ENCODE results near the gene SEL1L2.

The SEL1L2 gene

GRCh38 chr20:13844296-13844695, 146.1 kb downstream of the SEL1L2 start:
- TF ChIP-seq CTCF (IDR thresholded peaks at IDR 0.05; ENCODE audit: insufficient read depth, low read length, poor library complexity, severe bottlenecking): no peak
- H3K4me3 ChIP-seq (replicated peaks; ENCODE audit: low read depth, low read length): no peak overlapping the region

GRCh38 chr20:13841206-13841605, 149.2 kb downstream of the SEL1L2 start:
- no peak for DNase-seq (ENCODE audit: extremely low read depth, insufficient read length)
- Histone ChIP-seq H3K4me3 (replicated peaks; ENCODE audit: low read depth, low read length) (no peak overlapping the region), H3K27me3 (replicated peaks; ENCODE audit: control insufficient read depth, insufficient read depth, low read length) (no peaks in the 10 kb centered on the region; the same call in none of the 2 replicates), H3K36me3 (ENCODE audit: control insufficient read depth, insufficient read depth, low read length) (no peaks in the 10 kb centered on the region)
- no peak for TF ChIP-seq CTCF (IDR thresholded peaks at IDR 0.05; ENCODE audit: insufficient read depth, low read length, poor library complexity, severe bottlenecking)

More at GRCh38 chr20:13844296-13844695, 146.1 kb downstream of the SEL1L2 start:
- Histone ChIP-seq H3K36me3 (ENCODE audit: control insufficient read depth, insufficient read depth, low read length) (no peaks in the 10 kb centered on the region), H3K27me3 (replicated peaks; ENCODE audit: control insufficient read depth, insufficient read depth, low read length) (no peaks in the 10 kb centered on the region; the same call in none of the 2 replicates)
- DNase-seq (ENCODE audit: extremely low read depth, insufficient read length): no peak

- no peak overlapping the region for H3K4me3 ChIP-seq (replicated peaks; ENCODE audit: low read depth, low read length)
- TF ChIP-seq CTCF (IDR thresholded peaks at IDR 0.05; ENCODE audit: insufficient read depth, low read length, poor library complexity, severe bottlenecking): no peak
- H3K27me3 ChIP-seq (replicated peaks; ENCODE audit: control insufficient read depth, insufficient read depth, low read length): no peaks in the 10 kb centered on the region; the same call in none of the 2 replicates
- DNase-seq (ENCODE audit: extremely low read depth, insufficient read length): no peak
- H3K36me3 ChIP-seq (ENCODE audit: control insufficient read depth, insufficient read depth, low read length): no peaks in the 10 kb centered on the region
Measured at GRCh38 chr20:13840093-13840465, 150.3 kb downstream of the SEL1L2 start.

GRCh38 chr20:13839421-13840092, 150.9 kb downstream of the SEL1L2 start:
- Histone ChIP-seq H3K4me3 (replicated peaks; ENCODE audit: low read depth, low read length) (no peak overlapping the region), H3K27me3 (replicated peaks; ENCODE audit: control insufficient read depth, insufficient read depth, low read length) (no peaks in the 10 kb centered on the region; the same call in none of the 2 replicates), H3K36me3 (ENCODE audit: control insufficient read depth, insufficient read depth, low read length) (no peaks in the 10 kb centered on the region)
- TF ChIP-seq CTCF (IDR thresholded peaks at IDR 0.05; ENCODE audit: insufficient read depth, low read length, poor library complexity, severe bottlenecking): no peak
- DNase-seq (ENCODE audit: extremely low read depth, insufficient read length): no peak

GRCh38 chr20:13838664-13839063, 151.8 kb downstream of the SEL1L2 start:
- Histone ChIP-seq H3K4me3 (replicated peaks; ENCODE audit: low read depth, low read length) (no peak overlapping the region), H3K27me3 (replicated peaks; ENCODE audit: control insufficient read depth, insufficient read depth, low read length) (no peaks in the 10 kb centered on the region; the same call in 1 of the 2 replicates), H3K36me3 (ENCODE audit: control insufficient read depth, insufficient read depth, low read length) (no peaks in the 10 kb centered on the region)
- no peak for DNase-seq (ENCODE audit: extremely low read depth, insufficient read length)
- no peak for TF ChIP-seq CTCF (IDR thresholded peaks at IDR 0.05; ENCODE audit: insufficient read depth, low read length, poor library complexity, severe bottlenecking)

Data from GM06990 (cell line).